GM23338 (cell line): ENCODE data around the gene LAP3. TPM values are rescaled to one million over a fixed set of nuclear protein-coding genes. Genes with fewer than 3 reads are reported as not detected.

Source experiments
- ATAC-seq: fragments of 200-7000 bp; cut with Tn5 transposase; 3 replicates; pipeline ENCODE4 v1.9.1; 2020
- DNase-seq: peaks from one replicate; pipeline ENCODE4 v3.0.0-alpha.2; 2015; ENCODE audit warnings: low spot score
- H2AFZ ChIP-seq: fragments of 200-600 bp; sonication (generic); 2 replicates; pipeline ENCODE4 v1.8.0; 2016; ENCODE audit warnings: antibody characterized with exemption, mild to moderate bottlenecking, moderate library complexity
- H3F3A ChIP-seq: fragments of 200-600 bp; sonication (generic); replicated peaks from 2 replicates; pipeline ENCODE4 v1.8.0; 2017; ENCODE audit warnings: antibody characterized with exemption, mixed run types, low read depth
- H3K27ac ChIP-seq: fragments of 200-600 bp; sonication (generic); 2 replicates; pipeline ENCODE4 v1.6.1; 2016; ENCODE audit warnings: low read depth
- H3K27me3 ChIP-seq: fragments of 200-600 bp; sonication (generic); 2 replicates; pipeline ENCODE4 v1.8.0; 2016; ENCODE audit warnings: mild to moderate bottlenecking, mixed run types, moderate library complexity; ENCODE audit not compliant: insufficient read depth
- H3K36me3 ChIP-seq: fragments of 200-600 bp; sonication (generic); 2 replicates; pipeline ENCODE4 v1.8.0; 2016; ENCODE audit warnings: mild to moderate bottlenecking; ENCODE audit not compliant: insufficient read depth
- H3K4me1 ChIP-seq: fragments of 200-600 bp; sonication (generic); 2 replicates; pipeline ENCODE4 v1.8.0; 2016; ENCODE audit warnings: mild to moderate bottlenecking, moderate library complexity; ENCODE audit not compliant: insufficient read depth
- H3K4me2 ChIP-seq: fragments of 200-600 bp; sonication (generic); 2 replicates; pipeline ENCODE4 v1.7.1; 2017; ENCODE audit warnings: mixed run types
- H3K4me3 ChIP-seq: fragments of 200-600 bp; sonication (generic); 2 replicates; pipeline ENCODE4 v1.6.1; 2016; ENCODE audit warnings: mixed run types
- H3K79me2 ChIP-seq: fragments of 200-600 bp; sonication (generic); replicated peaks from 2 replicates; pipeline ENCODE4 v1.8.0; 2017; ENCODE audit warnings: mild to moderate bottlenecking; ENCODE audit not compliant: insufficient read depth
- H3K9me2 ChIP-seq: fragments of 200-600 bp; sonication (generic); 2 replicates; pipeline ENCODE4 v1.8.0; 2017; ENCODE audit not compliant: insufficient read depth
- H4K20me1 ChIP-seq: fragments of 200-600 bp; sonication (generic); replicated peaks from 2 replicates; pipeline ENCODE4 v1.8.0; 2017; ENCODE audit warnings: mild to moderate bottlenecking; ENCODE audit not compliant: insufficient read depth
- H3K27ac Mint-ChIP-seq: 2 replicates; pipeline ENCODE4 v1.8.0; 2020; ENCODE audit warnings: inconsistent platforms, mild to moderate bottlenecking, moderate library complexity, mixed read lengths
- H3K27me3 Mint-ChIP-seq: 3 replicates; pipeline ENCODE4 v1.8.0; 2022; ENCODE audit warnings: low read depth, mild to moderate bottlenecking, moderate library complexity, mixed read lengths, inconsistent platforms; ENCODE audit not compliant: insufficient read depth, poor library complexity
- H3K36me3 Mint-ChIP-seq: 3 replicates; pipeline ENCODE4 v1.8.0; 2021; ENCODE audit warnings: low read depth, mild to moderate bottlenecking, inconsistent platforms, moderate library complexity, mixed read lengths
- H3K4me1 Mint-ChIP-seq: 3 replicates; pipeline ENCODE4 v1.8.0; 2020; ENCODE audit warnings: mild to moderate bottlenecking, inconsistent platforms, mixed read lengths
- H3K4me3 Mint-ChIP-seq: 3 replicates; pipeline ENCODE4 v1.8.0; 2021; ENCODE audit warnings: moderate library complexity, mild to moderate bottlenecking, inconsistent platforms, mixed read lengths
- H3K9me3 Mint-ChIP-seq: 3 replicates; pipeline ENCODE4 v1.8.0; 2020; ENCODE audit warnings: moderate library complexity, mild to moderate bottlenecking, inconsistent platforms, mixed read lengths
- CREB1 ChIP-seq: fragments of 250-450 bp; sonication (Bioruptor Pico); IDR thresholded peaks from 2 replicates; pipeline ENCODE4 v1.5.0; 2020; ENCODE audit warnings: low read depth, mild to moderate bottlenecking, moderate library complexity
- CTCF ChIP-seq, 2 experiments: fragments of 200-600 bp in 1 of 2; sonication (generic) in 1 of 2; conservative IDR thresholded peaks; 2 replicates each; pipeline versions ENCODE4 v1.5.1 to v1.6.1; 2016 to 2017; ENCODE audit warnings: antibody characterized with exemption in 2 of 2, low read depth in 2 of 2, mild to moderate bottlenecking in 2 of 2, moderate library complexity in 1 of 2
- ETS1 ChIP-seq: IDR thresholded peaks from 2 replicates; pipeline ENCODE4 v1.6.1; 2016; ENCODE audit warnings: antibody characterized with exemption
- EZH2 ChIP-seq: fragments of 200-600 bp; sonication (generic); IDR thresholded peaks from one replicate; pipeline ENCODE4 v1.8.0; 2017; ENCODE audit warnings: antibody characterized with exemption, mild to moderate bottlenecking, low read depth; ENCODE audit not compliant: unreplicated experiment
- EZH2phosphoT487 ChIP-seq: fragments of 200-600 bp; sonication (generic); IDR thresholded peaks from one replicate; pipeline ENCODE4 v1.8.1; 2018; ENCODE audit warnings: antibody characterized with exemption; ENCODE audit not compliant: unreplicated experiment
- JUNB ChIP-seq: IDR thresholded peaks from one replicate; pipeline ENCODE4 v1.6.1; 2016; ENCODE audit warnings: antibody characterized with exemption; ENCODE audit not compliant: unreplicated experiment
- NANOG ChIP-seq: IDR thresholded peaks from 2 replicates; pipeline ENCODE4 v1.6.1; 2016; ENCODE audit warnings: antibody characterized with exemption, borderline replicate concordance
- POLR2AphosphoS5 ChIP-seq: IDR thresholded peaks from 2 replicates; pipeline ENCODE4 v1.6.1; 2016; ENCODE audit warnings: antibody characterized with exemption, low read depth
- STAT1 ChIP-seq: IDR thresholded peaks from one replicate; pipeline ENCODE4 v1.6.1; 2016; ENCODE audit warnings: antibody characterized with exemption; ENCODE audit not compliant: unreplicated experiment
- ZNF114 ChIP-seq: fragments of 250-450 bp; sonication (Bioruptor Pico); IDR thresholded peaks from 2 replicates; pipeline ENCODE4 v1.5.0; 2020; ENCODE audit warnings: mild to moderate bottlenecking, moderate library complexity
- ZNF331 ChIP-seq: fragments of 250-450 bp; sonication (Bioruptor Pico); IDR thresholded peaks from 2 replicates; pipeline ENCODE4 v1.5.0; 2020; ENCODE audit warnings: low read depth, mild to moderate bottlenecking, moderate library complexity
- ZNF462 ChIP-seq: fragments of 250-450 bp; sonication (Bioruptor Pico); IDR thresholded peaks from 2 replicates; pipeline ENCODE4 v1.5.0; 2020; ENCODE audit warnings: mild to moderate bottlenecking, moderate library complexity
- polyA plus RNA-seq: library from polyadenylated mRNA; unstranded; fragments of >200 nt; fragmentation: Nextera tagmentation; extraction: Ambion mirVana; gene quantifications from 2 replicates; pipeline ENCODE4 v1.2.1, GENCODE V29; 2016
- total RNA-seq: library from RNA; depleted of rRNA; stranded (reverse); fragments of >200 nt; shearing (Covaris generic); gene quantifications from 2 replicates; pipeline ENCODE4 v1.2.3, GENCODE V29; 2014

The LAP3 gene
- total and polyA plus RNA-seq, 2 experiments from 2014 or later, result 28.6 to 63.6 TPM

GRCh38 chr4:17605236-17605635 lies 28.2 kb downstream of the LAP3 start (continued):
- TF ChIP-seq ETS1 (no peak), ZNF462 (CRISPR knock-in tag) (no peak), STAT1 (no peak), POLR2AphosphoS5 (no peak), ZNF114 (CRISPR knock-in tag) (no peak)

- H3K9me2 ChIP-seq, result no peaks in the 10 kb centered on the region
- 0 out of 2 replicates have a peak, but pooled peaks cover 3% of the 10 kb centered on the region for H3K36me3 ChIP-seq
- H3K4me3 Mint-ChIP-seq, result peak overlapping the region; percentile 97
- H3F3A ChIP-seq, result no peaks in the 10 kb centered on the region
- H4K20me1 ChIP-seq, result peaks cover 28% of the 10 kb centered on the region; the same call in 1 of the 2 replicates
- H3K4me1 Mint-ChIP-seq, result peaks cover 15% of the 10 kb centered on the region
- peak overlapping the region; percentile 33; the same call in 1 of the 2 replicates for H3K27ac ChIP-seq
- DNase-seq, result peak; percentile 33
- no peaks in the 10 kb centered on the region; the same call in 2 of the 3 replicates for H3K9me3 Mint-ChIP-seq
- peaks cover 22% of the 10 kb centered on the region for H3K36me3 Mint-ChIP-seq
- peak overlapping the region; percentile 96 for H3K4me2 ChIP-seq
- H3K79me2 ChIP-seq, result peaks cover 44% of the 10 kb centered on the region
- ATAC-seq, result peak; percentile 73
- peaks cover 10% of the 10 kb centered on the region; the same call in 1 of the 2 replicates for H3K4me1 ChIP-seq
- peaks cover 15% of the 10 kb centered on the region for H3K27me3 Mint-ChIP-seq
- H2AFZ ChIP-seq, result peak overlapping the region; percentile 88
- no peaks in the 10 kb centered on the region for H3K27me3 ChIP-seq
- H3K27ac Mint-ChIP-seq, result peak overlapping the region; percentile 99
- H3K4me3 ChIP-seq, result peak overlapping the region; percentile 95
- TF ChIP-seq STAT1 (no peak), ZNF114 (CRISPR knock-in tag) (no peak), EZH2 (no peak), JUNB (no peak), EZH2phosphoT487 (no peak), NANOG (no peak), ZNF331 (CRISPR knock-in tag) (no peak), CREB1 (CRISPR knock-in tag) (no peak), CTCF (conservative IDR thresholded peaks at IDR 0.05; ENCODE audit: low read depth in 2 of 2) (no peak), ETS1 (no peak), POLR2AphosphoS5 (no peak)
Observed at GRCh38 chr4:17613761-17614415, 36.9 kb downstream of the LAP3 start.
